ENCODE data around the gene PUSL1.

GRCh38 chr1:1285102-1285571 is 23.3 kb upstream of the PUSL1 start:
- TF ChIP-seq CTCF (conservative IDR thresholded peaks at IDR 0.05; ENCODE audit: low read depth, low read length) (no peak), EZH2 (IDR thresholded peaks at IDR 0.05; ENCODE audit: low read length, unreplicated experiment) (no peak)

All from PC-3 (cell line).